KOPT-K1 (cell line): ENCODE measurements around the gene KCNH2.
"Not testable (repeated sequence)": the region's sequence is repeated elsewhere in the genome, so short reads cannot be mapped to it uniquely, and the experiment has no call there.

ENCODE experiments used
- H3K27ac ChIP-seq: fragments of 200-600 bp; sonication (generic); 2 replicates; pipeline ENCODE4 v1.5.1; 2016; ENCODE audit warnings: antibody characterized with exemption, mild to moderate bottlenecking, low read depth, low read length; ENCODE audit not compliant: poor library complexity, severe bottlenecking
- H3K36me3 ChIP-seq: fragments of 200-600 bp; sonication (generic); 2 replicates; pipeline ENCODE4 v1.5.1; 2017; ENCODE audit warnings: antibody characterized with exemption, mild to moderate bottlenecking, low read length, moderate library complexity; ENCODE audit not compliant: insufficient read depth
- H3K9me3 ChIP-seq: fragments of 200-600 bp; sonication (generic); 2 replicates; pipeline ENCODE4 v1.5.1; 2017; ENCODE audit warnings: antibody characterized with exemption, low read length, mild to moderate bottlenecking; ENCODE audit not compliant: insufficient read depth, poor library complexity, severe bottlenecking

The KCNH2 gene

DNA sequence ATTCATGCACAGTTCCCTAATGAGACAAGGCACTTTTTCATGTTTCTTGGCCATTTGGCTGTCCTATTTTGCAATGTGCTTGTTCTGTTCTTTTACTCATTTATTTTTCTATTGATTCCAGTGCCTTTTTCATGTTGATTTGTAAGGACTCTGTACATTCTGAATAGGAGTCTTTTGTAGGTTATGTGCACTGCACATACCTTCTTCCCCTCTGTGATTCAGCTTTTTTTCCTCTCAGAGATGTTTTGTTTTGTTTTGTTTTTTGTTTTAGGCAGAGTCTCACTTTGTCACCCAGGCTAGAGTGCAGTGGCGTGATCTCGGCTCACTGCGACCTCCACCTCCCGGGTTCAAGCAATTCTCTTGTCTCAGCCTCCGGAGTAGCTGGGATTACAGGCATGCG is 59.7 kb downstream of the KCNH2 start:
- Histone ChIP-seq H3K36me3 (no peaks in the 10 kb centered on the region), H3K9me3 (no peaks in the 10 kb centered on the region), H3K27ac (no peak overlapping the region)

DNA sequence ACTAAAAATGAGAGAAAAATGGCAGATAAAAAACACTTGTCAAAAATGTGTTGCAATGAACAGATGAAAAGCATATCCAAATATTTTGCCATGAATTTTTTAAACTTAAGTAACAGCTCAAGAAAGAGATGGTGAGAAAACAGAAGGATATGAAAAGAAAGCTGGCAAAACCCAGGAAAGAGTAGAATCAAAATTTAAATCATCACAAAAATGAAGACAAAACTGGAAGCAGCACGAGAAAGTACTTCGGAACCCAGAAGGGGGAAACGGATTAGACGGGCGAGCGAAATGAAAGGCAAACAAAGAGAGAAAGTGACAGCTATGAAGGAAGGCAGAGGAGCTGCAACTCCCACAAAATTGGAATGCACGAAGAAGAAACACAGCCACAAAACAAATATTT is 60.2 kb downstream of the KCNH2 start:
- H3K27ac ChIP-seq, result no peak overlapping the region
- no peaks in the 10 kb centered on the region for H3K9me3 ChIP-seq
- H3K36me3 ChIP-seq, result no peaks in the 10 kb centered on the region

DNA sequence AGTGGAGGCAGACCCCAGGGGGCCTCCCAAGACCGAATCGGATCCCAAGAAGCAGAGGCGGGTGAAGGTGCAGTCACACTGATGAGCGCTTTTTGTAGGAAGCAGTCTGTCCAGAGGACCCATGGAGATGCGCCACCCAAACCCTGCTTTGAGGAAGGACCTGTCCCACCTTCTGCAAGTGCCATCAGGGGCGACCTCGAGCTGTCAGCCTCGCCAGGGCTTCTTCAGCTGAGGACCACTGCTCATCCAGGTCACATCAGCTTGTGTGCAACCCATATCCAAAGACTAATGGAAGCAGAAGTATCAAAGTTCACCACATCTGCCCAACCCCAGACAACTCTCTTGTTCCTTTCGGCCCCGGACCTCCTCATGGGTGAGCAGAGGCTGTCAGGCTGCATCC is 61.5 kb downstream of the KCNH2 start:
- Histone ChIP-seq H3K9me3 (no peaks in the 10 kb centered on the region), H3K27ac (no peak overlapping the region), H3K36me3 (no peaks in the 10 kb centered on the region)

DNA sequence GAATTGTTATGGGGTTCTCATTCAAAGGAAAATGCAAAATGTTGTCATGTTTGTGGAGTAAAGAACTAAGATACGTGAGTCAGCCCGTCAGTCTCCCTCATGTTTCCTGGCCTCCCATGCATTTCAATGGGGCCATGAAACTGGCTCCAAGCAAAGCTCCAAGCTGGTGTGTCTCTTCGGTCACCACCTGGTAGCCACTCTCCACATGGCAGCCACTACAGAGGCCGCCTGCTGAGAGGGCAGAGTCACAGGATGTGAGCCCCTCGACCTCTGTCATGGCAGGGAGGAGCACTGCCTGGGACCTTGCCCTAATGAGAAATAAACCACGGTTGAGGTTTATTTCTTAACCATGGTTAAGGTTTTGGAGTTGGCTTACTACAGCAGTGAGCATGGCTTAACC is 63.2 kb downstream of the KCNH2 start:
- H3K36me3 ChIP-seq, result no peaks in the 10 kb centered on the region
- H3K9me3 ChIP-seq, result no peaks in the 10 kb centered on the region
- H3K27ac ChIP-seq, result no peak overlapping the region

DNA sequence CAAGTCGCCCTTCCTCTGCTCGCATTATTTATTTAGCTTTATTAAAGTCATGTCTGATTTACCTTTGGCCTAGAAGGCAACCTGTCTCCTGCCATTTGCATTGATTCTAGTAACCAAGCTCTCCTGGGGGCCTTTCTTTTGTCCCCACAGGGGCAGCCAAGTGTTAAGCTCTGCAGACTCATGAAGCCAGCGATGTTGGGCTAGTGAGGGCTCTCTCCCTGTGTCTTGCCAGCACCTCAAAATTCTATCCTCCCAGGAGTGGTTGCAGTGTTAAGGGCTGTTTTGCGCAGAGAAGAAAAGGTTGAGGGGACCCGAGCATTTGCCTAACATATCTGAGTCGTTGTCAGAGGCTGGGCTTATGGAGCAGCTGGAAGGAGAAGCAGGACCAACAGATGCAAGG is 63.9 kb downstream of the KCNH2 start:
- Histone ChIP-seq H3K36me3 (no peaks in the 10 kb centered on the region), H3K27ac (no peak overlapping the region), H3K9me3 (no peaks in the 10 kb centered on the region)

DNA sequence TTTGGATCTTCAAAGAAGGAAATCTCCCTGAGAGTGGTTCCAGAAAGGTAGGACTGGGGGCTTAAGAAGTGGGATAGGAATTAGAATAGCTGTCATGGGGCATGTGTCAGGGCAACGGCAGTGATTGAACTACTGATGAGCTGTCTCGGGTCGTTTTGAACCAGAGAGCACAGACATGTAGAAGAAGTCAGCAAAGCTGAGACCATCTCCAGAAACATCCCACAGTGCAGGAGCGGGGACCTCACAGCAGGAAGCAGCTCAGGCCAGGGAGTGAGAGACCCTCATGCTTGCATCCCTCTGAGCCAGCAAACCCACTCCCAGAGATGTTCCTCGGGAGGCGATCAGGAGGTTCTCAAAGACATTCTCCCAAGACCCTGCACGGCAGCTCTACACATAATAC is 65.7 kb downstream of the KCNH2 start:
- no peak overlapping the region for H3K27ac ChIP-seq
- no peaks in the 10 kb centered on the region for H3K36me3 ChIP-seq
- H3K9me3 ChIP-seq, result no peaks in the 10 kb centered on the region

DNA sequence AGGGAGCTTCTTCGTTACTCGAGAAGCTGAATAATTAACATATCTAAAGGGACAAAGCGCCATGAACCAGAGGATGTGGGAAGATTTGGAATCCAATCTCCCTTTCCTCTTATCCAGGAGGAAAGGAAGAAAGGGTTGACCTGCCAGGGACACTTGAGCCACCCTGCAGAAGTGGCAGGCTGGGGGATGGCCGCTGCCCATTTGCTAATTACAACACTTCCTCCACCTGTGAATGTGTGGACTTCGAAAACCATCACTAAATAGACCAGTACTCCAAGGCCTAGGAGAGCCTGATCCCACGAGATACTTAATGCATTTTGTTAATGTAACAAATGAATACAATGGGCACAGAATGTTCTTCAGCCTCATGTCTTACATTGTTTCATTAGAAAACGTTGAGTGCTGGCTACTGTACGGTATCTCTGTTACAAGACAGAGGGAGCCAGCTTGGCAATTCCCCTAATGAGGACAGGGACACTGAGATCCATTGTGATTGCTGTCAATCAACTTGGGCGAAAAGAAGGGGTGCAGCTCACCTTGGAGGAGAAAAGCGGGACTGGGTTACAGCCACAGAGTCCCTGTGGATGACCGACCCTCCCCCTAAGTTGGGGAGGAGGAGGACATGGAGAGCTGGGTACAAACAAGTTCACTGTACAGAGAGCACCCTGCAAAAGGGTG is 66.4 kb downstream of the KCNH2 start:
- Histone ChIP-seq H3K36me3 (no peaks in the 10 kb centered on the region), H3K27ac (no peak overlapping the region), H3K9me3 (no peaks in the 10 kb centered on the region)

DNA sequence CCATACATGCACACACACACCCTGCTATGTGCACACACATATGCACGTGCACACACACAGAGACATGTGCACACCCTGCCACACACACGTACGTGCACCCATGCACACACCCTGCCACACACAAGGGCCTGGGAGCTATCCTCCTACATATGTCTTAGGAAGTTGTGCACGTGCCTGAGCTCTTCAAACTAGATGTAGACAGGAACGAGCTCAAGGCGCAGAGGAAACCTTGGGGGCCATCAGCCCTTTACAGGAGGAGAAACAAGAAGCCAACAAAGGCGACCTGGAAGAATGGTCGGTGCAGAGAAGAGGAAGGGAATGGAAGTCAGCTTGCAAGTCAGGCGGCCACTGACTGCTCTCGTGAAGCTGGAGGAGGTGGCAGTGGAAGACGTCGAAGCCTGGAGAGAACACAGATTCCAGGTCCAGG is 67.1 kb downstream of the KCNH2 start:
- no peak overlapping the region for H3K27ac ChIP-seq
- no peaks in the 10 kb centered on the region for H3K36me3 ChIP-seq
- no peaks in the 10 kb centered on the region for H3K9me3 ChIP-seq

DNA sequence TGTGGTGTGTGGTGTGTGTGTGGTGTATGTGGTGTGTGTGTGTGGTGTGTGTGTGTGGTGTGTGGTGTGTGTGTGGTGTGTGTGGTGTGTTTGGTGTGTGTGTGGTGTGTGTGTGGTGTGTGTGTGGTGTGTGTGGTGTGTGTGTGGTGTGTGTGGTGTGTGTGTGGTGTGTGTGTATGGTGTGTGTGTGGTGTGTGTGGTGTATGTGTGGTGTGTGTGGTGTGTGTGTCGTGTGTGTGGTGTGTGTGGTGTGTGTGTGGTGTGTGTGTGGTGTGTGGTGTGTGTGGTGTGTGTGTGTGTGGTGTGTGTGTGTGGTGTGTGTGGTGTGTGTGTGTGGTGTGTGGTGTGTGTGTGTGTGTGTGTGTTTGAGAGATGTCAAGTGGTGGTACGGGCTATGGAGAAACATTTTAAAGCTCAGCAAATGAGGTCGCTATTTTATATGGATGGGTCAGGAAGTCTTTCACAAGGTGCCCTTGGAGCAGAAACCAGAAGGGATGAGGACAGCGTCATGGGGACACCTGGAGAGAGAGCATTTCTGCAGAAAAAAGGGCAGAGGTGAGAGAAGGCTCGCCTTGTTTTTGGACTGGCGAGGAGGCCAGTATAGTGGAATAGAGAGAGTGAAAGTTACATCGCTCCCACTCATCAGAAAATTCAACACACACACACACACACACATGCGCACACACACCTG is 67.7 kb downstream of the KCNH2 start:
- not testable (repeated sequence) for H3K27ac ChIP-seq, H3K36me3 ChIP-seq, H3K9me3 ChIP-seq

DNA sequence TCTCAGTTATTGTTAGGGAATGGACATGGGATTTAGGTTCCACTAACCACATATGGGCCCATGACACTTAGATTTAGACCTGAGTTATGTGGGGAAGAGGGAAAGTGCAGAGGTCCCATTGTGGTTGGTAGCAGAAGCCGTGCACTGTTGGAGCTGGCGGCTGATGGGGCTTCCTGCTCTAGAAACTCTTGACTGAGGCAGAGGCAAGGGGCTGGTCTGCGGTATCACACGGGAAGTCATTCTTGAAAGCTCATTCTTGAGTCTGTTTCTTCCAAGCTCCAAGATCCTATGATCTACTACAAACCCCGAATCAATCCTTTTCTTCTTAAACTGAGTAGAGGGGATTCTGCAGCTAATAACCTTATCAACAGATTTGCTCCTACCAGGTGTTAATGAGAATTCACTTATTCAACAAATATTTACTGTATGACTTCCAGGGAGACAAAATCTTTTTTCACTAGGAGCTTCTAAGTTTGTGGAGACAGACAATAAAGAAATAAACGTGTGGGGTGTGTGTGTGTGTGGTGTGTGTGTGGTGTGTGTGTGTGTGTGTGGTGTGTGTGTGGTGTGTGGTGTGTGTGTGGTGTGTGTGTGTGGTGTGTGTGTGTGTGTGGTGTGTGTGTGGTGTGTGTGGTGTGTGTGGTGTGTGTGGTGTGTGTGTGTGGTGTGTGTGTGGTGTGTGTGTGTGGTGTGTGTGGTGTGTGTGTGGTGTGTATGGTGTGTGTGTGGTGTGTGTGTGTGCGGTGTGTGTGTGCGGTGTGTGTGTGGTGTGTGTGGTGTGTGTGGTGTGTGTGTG is 68.7 kb downstream of the KCNH2 start:
- H3K9me3 ChIP-seq, result no peaks in the 10 kb centered on the region
- no peak overlapping the region for H3K27ac ChIP-seq

DNA sequence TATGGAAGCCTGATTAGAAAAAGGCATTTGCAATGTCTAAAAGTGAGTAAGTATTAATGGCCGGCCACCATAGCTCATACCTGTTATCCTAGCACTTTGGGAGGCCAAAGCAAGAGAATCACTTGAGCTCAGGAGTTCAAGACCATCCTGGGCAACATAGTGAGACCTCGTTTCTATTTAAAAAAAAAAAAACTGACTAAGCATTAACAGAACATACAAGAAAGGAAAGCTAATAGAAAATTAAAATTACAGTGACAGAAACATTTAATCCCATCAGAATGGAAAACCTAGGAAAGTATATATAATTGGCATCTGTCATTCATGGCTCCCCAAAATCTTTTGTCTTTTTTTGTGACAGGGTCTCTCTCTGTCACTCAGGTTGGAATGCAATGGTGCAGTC is 69.9 kb downstream of the KCNH2 start:
- H3K36me3 ChIP-seq, result no peaks in the 10 kb centered on the region
- no peak overlapping the region for H3K27ac ChIP-seq
- no peaks in the 10 kb centered on the region for H3K9me3 ChIP-seq

More for the DNA sequence above, 68.7 kb downstream of the KCNH2 start:
- H3K36me3 ChIP-seq, result no peaks in the 10 kb centered on the region

DNA sequence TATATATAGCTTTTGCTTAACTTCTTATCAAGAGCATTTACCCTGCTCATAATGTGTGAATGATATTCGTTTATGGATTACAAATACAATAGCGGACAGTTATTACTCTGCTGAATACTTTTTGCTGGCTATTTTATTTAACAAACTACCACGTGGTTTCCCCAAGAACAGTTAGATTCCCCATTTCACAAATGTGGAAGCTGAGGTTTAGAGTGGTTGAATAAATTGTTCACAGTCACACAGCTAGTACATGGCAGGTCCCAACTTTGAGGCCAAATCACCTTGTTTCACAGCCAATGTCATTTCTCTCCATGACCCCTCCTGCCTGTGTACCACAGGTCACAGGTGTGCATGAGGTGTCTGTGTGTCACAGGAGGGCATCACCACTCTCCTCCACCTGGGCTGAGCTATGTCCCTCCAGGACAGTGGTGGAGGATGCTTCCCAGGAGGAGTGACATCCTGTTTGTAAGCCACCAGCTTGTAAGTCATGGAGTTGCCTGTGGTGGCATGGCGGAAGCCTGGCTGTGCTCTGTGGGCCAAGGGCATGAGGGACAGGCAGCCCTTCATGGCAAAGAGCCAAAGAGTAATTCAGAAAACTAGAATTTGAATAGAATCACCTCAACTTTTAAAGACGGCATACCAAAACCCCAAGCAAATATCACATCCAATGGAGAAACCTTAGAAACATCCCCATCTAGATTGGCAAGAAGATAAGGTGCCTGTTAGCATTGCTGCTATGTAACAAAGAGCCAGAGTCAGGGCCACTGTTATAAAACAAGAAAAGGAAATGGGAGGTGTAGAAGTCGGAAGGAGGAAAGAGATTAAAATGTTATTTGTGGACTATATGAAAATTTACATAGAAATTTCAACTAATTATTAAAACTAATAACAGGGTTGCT is 73.9 kb downstream of the KCNH2 start:
- Histone ChIP-seq H3K36me3 (no peaks in the 10 kb centered on the region), H3K9me3 (no peaks in the 10 kb centered on the region), H3K27ac (no peak overlapping the region)

DNA sequence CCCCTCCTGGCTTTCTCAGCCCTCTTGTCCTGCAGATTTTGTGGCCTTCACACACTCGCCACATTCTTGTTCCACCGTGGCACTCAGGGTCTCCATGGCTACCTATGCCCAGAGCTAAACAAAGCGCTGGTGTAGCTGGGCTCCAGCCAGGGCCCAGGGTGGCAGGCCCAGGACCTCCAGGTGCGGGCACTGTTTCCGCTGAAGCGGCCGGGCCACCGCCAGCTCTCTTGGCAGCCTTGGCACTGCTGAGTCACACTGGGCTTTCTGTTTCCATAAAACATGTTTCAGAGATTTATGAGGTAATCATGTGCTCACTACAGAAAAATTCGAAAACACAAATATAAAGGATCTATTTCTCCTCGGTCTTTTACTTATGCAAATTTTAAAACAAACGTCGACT is 74.5 kb downstream of the KCNH2 start:
- no peaks in the 10 kb centered on the region for H3K9me3 ChIP-seq
- no peak overlapping the region for H3K27ac ChIP-seq
- no peaks in the 10 kb centered on the region for H3K36me3 ChIP-seq

DNA sequence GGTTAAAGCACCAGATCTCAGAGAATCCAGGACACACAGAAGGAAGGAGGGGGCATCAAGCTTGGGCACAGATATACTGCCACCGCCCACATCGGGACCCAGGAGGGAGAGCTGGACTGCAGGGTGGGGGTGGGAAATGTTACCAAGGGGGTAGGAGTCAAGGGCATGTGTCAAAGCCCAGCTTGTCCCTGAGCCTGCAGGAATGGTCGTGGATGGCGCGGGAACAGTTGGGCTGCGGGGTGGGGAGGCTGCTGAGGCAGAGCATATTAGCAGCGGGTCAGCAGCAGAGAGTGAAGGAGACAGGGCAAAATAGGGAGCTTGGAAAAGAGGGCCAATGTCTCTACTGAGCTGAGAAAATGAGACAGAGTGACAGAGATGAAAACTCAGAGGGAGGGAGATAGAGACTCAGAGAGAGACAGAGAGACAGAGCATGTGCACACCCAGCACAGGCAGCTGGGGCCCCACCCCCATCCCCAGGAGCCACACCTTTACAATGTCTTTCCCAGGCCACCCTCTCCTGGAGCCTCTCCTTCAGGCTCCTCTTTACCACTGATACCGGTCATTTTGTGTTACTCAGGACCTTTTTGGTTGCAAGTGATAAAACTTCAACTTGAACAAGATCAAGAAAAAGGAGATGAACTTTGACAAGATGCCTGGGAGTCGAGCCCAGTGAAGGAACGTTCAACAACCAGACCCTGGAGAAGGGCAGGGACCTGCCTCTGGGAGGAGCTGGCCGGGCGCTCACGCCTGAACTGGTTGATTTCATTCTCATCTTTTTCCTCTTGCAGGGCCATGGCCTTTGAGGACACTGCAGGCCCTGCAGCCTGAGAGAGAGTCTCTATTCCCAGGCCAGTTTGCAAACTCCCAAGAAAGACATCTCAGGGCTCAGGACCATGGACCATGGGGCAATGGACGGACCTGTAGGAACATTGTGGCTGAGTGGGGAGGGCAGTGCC is 75.8 kb downstream of the KCNH2 start:
- no peaks in the 10 kb centered on the region for H3K9me3 ChIP-seq
- H3K36me3 ChIP-seq, result no peaks in the 10 kb centered on the region
- no peak overlapping the region for H3K27ac ChIP-seq
